WTC11 (cell line): ENCODE results near the gene TMEM151A. TPM values are rescaled to one million over a fixed set of nuclear protein-coding genes. Genes with fewer than 3 reads are reported as not detected.

ENCODE experiments used
- ATAC-seq: fragments of 200-7000 bp; cut with Tn5 transposase; 2 replicates; pipeline ENCODE4 v1.10.0; 2021; ENCODE audit warnings: mild to moderate bottlenecking, moderate library complexity
- CTCF ChIA-PET: fragments of 300-600 bp; sonication (Branson Sonifier 250); formaldehyde crosslinking; loops from one replicate; lab custom pipeline; 2021; ENCODE audit warnings: antibody characterized with exemption; lab: Charles Lee
- POLR2A ChIA-PET: fragments of 350-600 bp; sonication (Branson Sonifier 250); formaldehyde crosslinking; loops from one replicate; lab custom pipeline; 2021; ENCODE audit warnings: antibody characterized with exemption; lab: Charles Lee
- DNase-seq: peaks from one replicate; pipeline ENCODE4 v3.0.0; 2021; ENCODE audit warnings: low spot score
- H3K27ac Mint-ChIP-seq: 2 replicates; pipeline ENCODE4 v1.8.0; 2021; ENCODE audit warnings: mixed read lengths
- H3K27me3 Mint-ChIP-seq: 2 replicates; pipeline ENCODE4 v1.8.0; 2021; ENCODE audit warnings: low read depth, mild to moderate bottlenecking, moderate library complexity, mixed read lengths
- H3K36me3 Mint-ChIP-seq: 2 replicates; pipeline ENCODE4 v1.8.0; 2021; ENCODE audit warnings: mixed read lengths
- H3K4me1 Mint-ChIP-seq: 2 replicates; pipeline ENCODE4 v1.8.0; 2022; ENCODE audit warnings: mixed read lengths
- H3K4me3 Mint-ChIP-seq: 2 replicates; pipeline ENCODE4 v1.8.0; 2021; ENCODE audit warnings: mild to moderate bottlenecking, moderate library complexity, mixed read lengths
- H3K9me3 Mint-ChIP-seq: 2 replicates; pipeline ENCODE4 v1.8.0; 2021; ENCODE audit warnings: mixed read lengths
- CDX4 ChIP-seq: fragments of 250-450 bp; sonication (Bioruptor Pico); IDR thresholded peaks from 2 replicates; pipeline ENCODE4 v1.9.0; 2021; ENCODE audit warnings: moderate library complexity, mild to moderate bottlenecking, inconsistent platforms, borderline replicate concordance
- E2F4 ChIP-seq: sonication (generic); formaldehyde crosslinking; IDR thresholded peaks from 2 replicates; pipeline ENCODE4 v1.8.1; 2022; ENCODE audit warnings: low read depth, mild to moderate bottlenecking, moderate library complexity, missing genetic modification reagents, borderline replicate concordance
- EMX1 ChIP-seq: fragments of 250-450 bp; sonication (Bioruptor Pico); IDR thresholded peaks from 2 replicates; pipeline ENCODE4 v1.8.0; 2021; ENCODE audit warnings: mild to moderate bottlenecking
- FOXJ3 ChIP-seq: sonication (generic); formaldehyde crosslinking; IDR thresholded peaks from 2 replicates; pipeline ENCODE4 v1.9.0; 2021; ENCODE audit warnings: missing genetic modification reagents, mild to moderate bottlenecking, borderline replicate concordance
- FOXP1 ChIP-seq: sonication (generic); formaldehyde crosslinking; IDR thresholded peaks from 2 replicates; pipeline ENCODE4 v1.8.0; 2022; ENCODE audit warnings: missing genetic modification reagents, mild to moderate bottlenecking, moderate library complexity, borderline replicate concordance
- HMGXB4 ChIP-seq: sonication (generic); formaldehyde crosslinking; IDR thresholded peaks from 2 replicates; pipeline ENCODE4 v1.8.1; 2023; ENCODE audit warnings: mild to moderate bottlenecking, moderate library complexity, missing genetic modification reagents
- IRF1 ChIP-seq: sonication (generic); formaldehyde crosslinking; IDR thresholded peaks from 2 replicates; pipeline ENCODE4 v1.8.0; 2023; ENCODE audit warnings: missing genetic modification reagents
- PREB ChIP-seq: sonication (generic); formaldehyde crosslinking; IDR thresholded peaks from 2 replicates; pipeline ENCODE4 v1.8.1; 2022; ENCODE audit warnings: mild to moderate bottlenecking, missing genetic modification reagents, moderate library complexity, borderline replicate concordance
- PRRX2 ChIP-seq: fragments of 250-450 bp; sonication (Bioruptor Pico); IDR thresholded peaks from 2 replicates; pipeline ENCODE4 v1.8.0; 2021; ENCODE audit warnings: mild to moderate bottlenecking
- SOX15 ChIP-seq: fragments of 250-450 bp; sonication (Bioruptor Pico); IDR thresholded peaks from 2 replicates; pipeline ENCODE4 v1.9.0; 2021; ENCODE audit warnings: mild to moderate bottlenecking
- STAT6 ChIP-seq: sonication (generic); formaldehyde crosslinking; conservative IDR thresholded peaks from 2 replicates; pipeline ENCODE4 v1.8.1; 2023; ENCODE audit warnings: mild to moderate bottlenecking, low read depth, missing genetic modification reagents, moderate library complexity
- TCF7 ChIP-seq: sonication (generic); formaldehyde crosslinking; IDR thresholded peaks from 2 replicates; pipeline ENCODE4 v1.8.0; 2022; ENCODE audit warnings: mild to moderate bottlenecking, low read depth, missing genetic modification reagents, moderate library complexity
- ZBTB43 ChIP-seq: sonication (generic); formaldehyde crosslinking; IDR thresholded peaks from 2 replicates; pipeline ENCODE4 v1.8.1; 2023; ENCODE audit warnings: mild to moderate bottlenecking, missing genetic modification reagents
- ZNF219 ChIP-seq: sonication (generic); formaldehyde crosslinking; IDR thresholded peaks from 2 replicates; pipeline ENCODE4 v1.8.0; 2023; ENCODE audit warnings: missing genetic modification reagents, mild to moderate bottlenecking, borderline replicate concordance
- ZNF232 ChIP-seq: sonication (generic); formaldehyde crosslinking; IDR thresholded peaks from 2 replicates; pipeline ENCODE4 v1.8.0; 2022; ENCODE audit warnings: mild to moderate bottlenecking, missing genetic modification reagents
- ZNF281 ChIP-seq: sonication (generic); formaldehyde crosslinking; IDR thresholded peaks from 2 replicates; pipeline ENCODE4 v1.8.0; 2023; ENCODE audit warnings: mild to moderate bottlenecking, missing genetic modification reagents
- ZNF423 ChIP-seq: fragments of 250-450 bp; sonication (Bioruptor Pico); IDR thresholded peaks from 2 replicates; pipeline ENCODE4 v2.1.2; 2022; ENCODE audit warnings: mild to moderate bottlenecking, moderate library complexity
- ZNF512 ChIP-seq: sonication (generic); formaldehyde crosslinking; IDR thresholded peaks from 2 replicates; pipeline ENCODE4 v1.8.1; 2022; ENCODE audit warnings: missing genetic modification reagents, borderline replicate concordance
- ZSCAN18 ChIP-seq: fragments of 250-450 bp; sonication (Bioruptor Pico); IDR thresholded peaks from 2 replicates; pipeline ENCODE4 v2.1.2; 2022; ENCODE audit warnings: mild to moderate bottlenecking, moderate library complexity
- total RNA-seq: library from RNA; stranded (reverse); gene quantifications from 3 replicates; pipeline ENCODE4 v1.2.3, GENCODE V29; 2021

Gene TMEM151A
- total RNA-seq, 1 experiment from 2014 or later, result 2.2 TPM

GRCh38 chr11:66265531-66266377, 25.9 kb upstream of the TMEM151A start:
- ChIA-PET POLR2A (interaction anchor here (0.6 kb wide), 1 partner anchor 43 kb away, joined by 4 read pairs; no protein-coding TSS in a partner anchor), CTCF (interaction anchor here (0.7 to 4.0 kb wide), 15 partner anchors 12 to 70 kb away, joined by 3 to 33 read pairs (median 5); partner anchors contain the start of genes RIN1 and YIF1A)
- H3K27me3 Mint-ChIP-seq, result no peaks in the 10 kb centered on the region; the same call in 1 of the 2 replicates
- ATAC-seq (no peak), DNase-seq (no peak)
- H3K27ac Mint-ChIP-seq, result no peak overlapping the region
- TF ChIP-seq ZSCAN18 (CRISPR knock-in tag), result no peak
- TF ChIP-seq E2F4 (CRISPR knock-in tag), result no peak
- no peak for TF ChIP-seq ZNF512 (CRISPR knock-in tag)
- no peak for TF ChIP-seq IRF1 (CRISPR knock-in tag)
- TF ChIP-seq ZNF423 (CRISPR knock-in tag), result no peak
- no peak for TF ChIP-seq HMGXB4 (CRISPR knock-in tag)
- TF ChIP-seq PREB (CRISPR knock-in tag), result no peak
- TF ChIP-seq ZNF281 (CRISPR knock-in tag), result no peak
- no peak for TF ChIP-seq FOXJ3
- TF ChIP-seq SOX15 (CRISPR knock-in tag), result no peak
- no peak for TF ChIP-seq EMX1 (CRISPR knock-in tag)
- TF ChIP-seq PRRX2 (CRISPR knock-in tag), result no peak
- TF ChIP-seq CDX4 (CRISPR knock-in tag), result no peak
- TF ChIP-seq ZNF219 (CRISPR knock-in tag), result no peak
- TF ChIP-seq STAT6 (CRISPR knock-in tag), result no peak
- TF ChIP-seq ZNF232 (CRISPR knock-in tag), result no peak
- TF ChIP-seq FOXP1 (CRISPR knock-in tag), result no peak
- no peak for TF ChIP-seq TCF7
- no peak for TF ChIP-seq ZBTB43
- peaks cover 29% of the 10 kb centered on the region; the same call in 1 of the 2 replicates for H3K36me3 Mint-ChIP-seq
- no peaks in the 10 kb centered on the region for H3K9me3 Mint-ChIP-seq
- no peak overlapping the region for H3K4me3 Mint-ChIP-seq
- peaks cover 12% of the 10 kb centered on the region for H3K4me1 Mint-ChIP-seq
